BLaER1 (cell line): Measurements from ENCODE around the gene UROC1.

Experiments used
- H3K27ac ChIP-seq: shearing (Covaris generic); formaldehyde crosslinking; 2 replicates; pipeline ENCODE4 v1.8.1; 2022
- H3K27me3 ChIP-seq: shearing (Covaris generic); formaldehyde crosslinking; 2 replicates; pipeline ENCODE4 v1.8.1; 2022
- H3K36me3 ChIP-seq: shearing (Covaris generic); formaldehyde crosslinking; 2 replicates; pipeline ENCODE4 v1.8.1; 2022
- H3K4me1 ChIP-seq: shearing (Covaris generic); formaldehyde crosslinking; 2 replicates; pipeline ENCODE4 v1.8.1; 2022
- H3K4me2 ChIP-seq: shearing (Covaris generic); formaldehyde crosslinking; 2 replicates; pipeline ENCODE4 v1.8.1; 2022
- H3K4me3 ChIP-seq: shearing (Covaris generic); formaldehyde crosslinking; 2 replicates; pipeline ENCODE4 v1.8.1; 2022
- H3K9ac ChIP-seq: shearing (Covaris generic); formaldehyde crosslinking; 2 replicates; pipeline ENCODE4 v1.8.1; 2022
- H3K9me3 ChIP-seq: shearing (Covaris generic); formaldehyde crosslinking; 2 replicates; pipeline ENCODE4 v1.8.1; 2022
- H4K20me1 ChIP-seq: shearing (Covaris generic); formaldehyde crosslinking; 2 replicates; pipeline ENCODE4 v1.8.1; 2022
- Cebpa-rat ChIP-seq: shearing (Covaris generic); IDR thresholded peaks from 2 replicates; pipeline ENCODE4 v1.8.1; 2022

The UROC1 gene

DNA sequence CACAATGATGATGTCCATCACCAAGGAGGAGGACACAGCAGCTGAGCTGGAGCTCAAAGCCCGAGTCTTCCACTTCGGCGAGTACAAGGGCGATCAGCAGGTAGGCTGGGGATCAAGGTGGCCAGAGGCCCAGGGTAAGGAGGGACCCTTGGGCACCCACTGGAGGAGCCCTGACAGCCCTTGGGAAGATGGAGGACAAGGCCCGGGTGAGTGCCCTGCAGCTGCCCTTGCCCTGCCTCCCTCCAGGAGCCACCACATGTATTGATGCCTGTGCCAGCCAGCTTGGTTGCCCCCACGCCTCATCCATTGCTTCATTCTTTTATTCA, 84.5 kb downstream of the UROC1 start:
- Histone ChIP-seq H3K4me3 (no peak overlapping the region), H3K4me2 (no peak overlapping the region), H4K20me1 (no peaks in the 10 kb centered on the region), H3K36me3 (peaks cover 51% of the 10 kb centered on the region), H3K27ac (no peak overlapping the region), H3K27me3 (no peaks in the 10 kb centered on the region), H3K4me1 (no peaks in the 10 kb centered on the region), H3K9me3 (peaks cover 1% of the 10 kb centered on the region; the same call in 1 of the 2 replicates), H3K9ac (no peak overlapping the region)
- no peak for TF ChIP-seq Cebpa-rat

DNA sequence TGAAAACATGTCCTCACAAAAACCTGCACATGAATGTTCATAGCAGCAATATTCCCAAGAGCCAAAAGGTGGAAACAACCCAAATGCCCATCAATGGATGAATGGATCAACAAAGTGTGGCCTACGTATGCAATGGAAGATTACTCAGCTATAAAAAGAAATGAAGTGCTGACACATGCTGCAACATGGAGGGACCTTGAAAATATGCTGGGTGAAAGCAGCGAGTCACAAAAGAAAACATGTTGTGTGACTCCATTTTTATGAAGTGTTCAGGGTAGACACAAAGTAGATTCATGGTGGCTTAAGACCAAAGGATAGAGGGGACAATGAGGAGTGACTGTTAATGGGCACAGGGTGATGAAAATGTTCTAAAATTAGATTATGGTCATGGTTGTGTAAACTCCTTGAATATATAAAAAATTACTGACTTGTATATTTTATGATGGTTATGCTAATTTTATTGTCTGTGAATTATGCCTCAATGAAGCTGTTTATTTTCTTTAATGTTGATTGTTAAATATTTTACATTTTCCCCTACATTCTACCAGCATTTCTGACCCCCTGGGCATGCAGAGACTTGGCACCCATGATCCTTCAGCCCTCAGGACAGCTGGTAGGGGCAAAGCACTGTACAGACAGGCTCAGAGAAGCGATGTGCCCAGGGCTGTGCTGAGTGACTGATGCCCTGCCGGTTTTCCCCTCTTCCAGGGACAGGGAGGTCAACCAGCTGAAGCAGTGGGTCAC, 85.0 kb downstream of the UROC1 start:
- Histone ChIP-seq H3K9me3 (peaks cover 6% of the 10 kb centered on the region; the same call in 1 of the 2 replicates), H4K20me1 (no peaks in the 10 kb centered on the region), H3K9ac (no peak overlapping the region), H3K27me3 (no peaks in the 10 kb centered on the region), H3K4me1 (no peaks in the 10 kb centered on the region), H3K4me2 (no peak overlapping the region), H3K27ac (no peak overlapping the region), H3K36me3 (peaks cover 46% of the 10 kb centered on the region), H3K4me3 (no peak overlapping the region)
- TF ChIP-seq Cebpa-rat, result no peak
